NCI-H446 treated with DMSO at 0.1 percent for 48 hours (cell line): ENCODE data around the gene TMEM135.
"Not testable (repeated sequence)": the region's sequence is repeated elsewhere in the genome, so short reads cannot be mapped to it uniquely, and the experiment has no call there.

Experiments used
- DNase-seq: peaks from one replicate; lab custom pipeline; 2025; lab: John Stamatoyannopoulos, UW

The TMEM135 gene

GRCh38 chr11:87260811-87261210, 223.1 kb downstream of the TMEM135 start:
- no peak for DNase-seq

- DNase-seq, result no peak
Observed at GRCh38 chr11:87263264-87263838, 225.6 kb downstream of the TMEM135 start.

GRCh38 chr11:87263979-87264378, 226.2 kb downstream of the TMEM135 start:
- DNase-seq, result no peak

GRCh38 chr11:87265132-87265531, 227.4 kb downstream of the TMEM135 start:
- no peak for DNase-seq

GRCh38 chr11:87265979-87266378, 228.2 kb downstream of the TMEM135 start:
- no peak for DNase-seq

GRCh38 chr11:87266751-87267150, 229.0 kb downstream of the TMEM135 start:
- no peak for DNase-seq

- DNase-seq, result not testable (repeated sequence)
Observed at GRCh38 chr11:87271951-87272350, 234.2 kb downstream of the TMEM135 start.

- no peak for DNase-seq
Observed at GRCh38 chr11:87275176-87275575, 237.4 kb downstream of the TMEM135 start.

- DNase-seq, result no peak
Observed at GRCh38 chr11:87280143-87280542, 242.4 kb downstream of the TMEM135 start.

GRCh38 chr11:87281496-87281895, 243.8 kb downstream of the TMEM135 start:
- DNase-seq, result no peak

GRCh38 chr11:87284306-87284705, 246.6 kb downstream of the TMEM135 start:
- DNase-seq, result no peak

- DNase-seq, result not testable (repeated sequence)
Observed at GRCh38 chr11:87285674-87286073, 247.9 kb downstream of the TMEM135 start.

- DNase-seq, result no peak
Observed at GRCh38 chr11:87286338-87286737, 248.6 kb downstream of the TMEM135 start.

GRCh38 chr11:87290304-87290922, 252.7 kb downstream of the TMEM135 start:
- peak; percentile 53 for DNase-seq

- no peak for DNase-seq
Observed at GRCh38 chr11:87292598-87292997, 254.9 kb downstream of the TMEM135 start.

- DNase-seq, result no peak
Observed at GRCh38 chr11:87295237-87295636, 257.5 kb downstream of the TMEM135 start.

GRCh38 chr11:87296627-87297026, 258.9 kb downstream of the TMEM135 start:
- no peak for DNase-seq

- no peak for DNase-seq
Observed at GRCh38 chr11:87298155-87298554, 260.4 kb downstream of the TMEM135 start.

- DNase-seq, result no peak
Observed at GRCh38 chr11:87299041-87299481, 261.3 kb downstream of the TMEM135 start.

GRCh38 chr11:87300640-87301380, 263.1 kb downstream of the TMEM135 start:
- DNase-seq, result no peak

GRCh38 chr11:87301785-87302540, 264.2 kb downstream of the TMEM135 start:
- no peak for DNase-seq

- DNase-seq, result no peak
Observed at GRCh38 chr11:87304412-87304811, 266.7 kb downstream of the TMEM135 start.
